ENCODE data around the gene NHSL1.

Gene NHSL1

GRCh38 chr6:138382498-138383265 is 116.6 kb downstream of the NHSL1 start:
- in situ Hi-C loops (cut with HindIII; ENCODE audit: low sequenced_read_pairs): no loop called here

DNA sequence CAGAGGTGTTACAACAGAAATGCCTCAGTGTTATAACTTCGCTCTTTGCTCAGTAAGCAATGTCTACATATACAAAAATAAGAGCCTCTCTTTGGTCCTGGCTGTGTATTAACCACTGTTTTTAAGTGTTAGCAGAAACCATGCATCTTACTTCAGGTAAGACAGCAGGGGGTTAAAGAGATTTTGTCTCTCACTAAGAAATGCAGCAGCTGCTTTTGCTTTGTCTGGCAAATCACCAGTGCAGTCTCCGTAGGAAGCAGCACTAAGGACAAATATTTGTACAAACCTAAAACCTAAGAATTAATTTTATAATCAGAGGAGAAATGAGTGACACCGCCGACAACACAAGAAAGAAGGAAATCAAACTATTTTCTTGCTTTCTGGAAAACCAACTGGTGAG is 120.8 kb downstream of the NHSL1 start:
- in situ Hi-C loops (cut with HindIII; ENCODE audit: low sequenced_read_pairs): no loop called here

DNA sequence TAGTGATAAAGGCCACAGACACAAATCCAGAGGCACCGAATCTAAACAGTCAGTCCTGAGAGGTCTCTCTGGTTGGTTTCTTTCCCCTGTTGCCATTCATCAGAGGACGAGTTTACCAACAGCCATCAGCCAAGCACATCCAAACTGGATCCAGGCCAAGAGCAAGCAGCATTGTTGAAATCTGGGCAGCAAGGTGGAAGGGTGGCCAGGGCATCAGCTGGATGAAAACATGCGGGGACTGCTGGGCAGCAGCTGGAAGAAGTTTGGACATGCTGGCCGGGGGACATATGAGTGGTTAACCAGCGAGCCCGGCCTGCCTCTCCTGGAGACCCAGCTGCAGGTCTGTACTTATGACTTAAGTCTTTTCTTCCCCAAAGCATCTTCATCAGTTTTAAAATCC is 121.5 kb downstream of the NHSL1 start, which contains the start of gene SMIM28:
Gene SMIM28, plus strand, starts transcription at position 62 of the 400 bp plus-strand sequence. Its CDS starts 168 bp downstream, at position 230.
- in situ Hi-C loops (cut with HindIII; ENCODE audit: low sequenced_read_pairs): no loop called here

DNA sequence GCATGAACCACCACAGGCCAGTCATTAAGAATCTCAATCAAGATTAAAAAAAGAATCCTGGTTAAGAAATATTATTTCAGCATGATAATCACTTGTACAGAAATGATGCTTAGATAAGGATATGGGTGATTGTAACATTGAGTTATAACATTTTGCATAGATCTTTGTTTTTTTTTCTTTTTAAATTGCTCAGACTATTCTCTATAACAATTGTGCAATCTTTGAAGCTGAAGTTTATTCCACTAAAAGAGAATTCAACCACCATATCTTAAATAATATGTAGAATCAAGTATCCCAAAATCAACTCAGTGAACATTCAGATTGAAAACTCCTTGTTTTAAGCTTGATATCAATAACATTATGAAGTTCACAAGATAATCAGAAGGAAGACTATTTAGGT is 122.3 kb downstream of the NHSL1 start:
- in situ Hi-C loops (cut with HindIII; ENCODE audit: low sequenced_read_pairs): no loop called here

GRCh38 chr6:138374815-138375214 is 124.5 kb downstream of the NHSL1 start:
- in situ Hi-C loops (cut with HindIII; ENCODE audit: low sequenced_read_pairs): no loop called here

DNA sequence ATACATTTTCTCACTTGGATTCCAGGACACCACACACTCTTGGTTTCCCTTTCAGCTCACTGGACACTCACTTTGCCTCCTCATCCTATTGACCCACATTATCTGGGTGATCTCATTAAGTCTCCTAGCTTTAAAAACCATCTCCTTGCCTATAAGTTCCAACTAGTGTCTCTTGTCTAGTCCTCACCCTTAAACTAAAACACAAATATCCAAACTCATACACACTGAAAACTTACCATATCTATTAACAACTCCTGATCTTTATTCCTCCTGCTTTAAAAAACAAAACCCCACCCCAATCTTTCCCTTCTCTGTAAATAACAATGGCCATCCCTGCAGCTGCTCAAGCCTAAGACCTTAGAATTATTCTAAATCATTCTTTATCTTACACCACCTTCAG is 125.1 kb downstream of the NHSL1 start:
- in situ Hi-C loops (cut with HindIII; ENCODE audit: low sequenced_read_pairs): no loop called here

DNA sequence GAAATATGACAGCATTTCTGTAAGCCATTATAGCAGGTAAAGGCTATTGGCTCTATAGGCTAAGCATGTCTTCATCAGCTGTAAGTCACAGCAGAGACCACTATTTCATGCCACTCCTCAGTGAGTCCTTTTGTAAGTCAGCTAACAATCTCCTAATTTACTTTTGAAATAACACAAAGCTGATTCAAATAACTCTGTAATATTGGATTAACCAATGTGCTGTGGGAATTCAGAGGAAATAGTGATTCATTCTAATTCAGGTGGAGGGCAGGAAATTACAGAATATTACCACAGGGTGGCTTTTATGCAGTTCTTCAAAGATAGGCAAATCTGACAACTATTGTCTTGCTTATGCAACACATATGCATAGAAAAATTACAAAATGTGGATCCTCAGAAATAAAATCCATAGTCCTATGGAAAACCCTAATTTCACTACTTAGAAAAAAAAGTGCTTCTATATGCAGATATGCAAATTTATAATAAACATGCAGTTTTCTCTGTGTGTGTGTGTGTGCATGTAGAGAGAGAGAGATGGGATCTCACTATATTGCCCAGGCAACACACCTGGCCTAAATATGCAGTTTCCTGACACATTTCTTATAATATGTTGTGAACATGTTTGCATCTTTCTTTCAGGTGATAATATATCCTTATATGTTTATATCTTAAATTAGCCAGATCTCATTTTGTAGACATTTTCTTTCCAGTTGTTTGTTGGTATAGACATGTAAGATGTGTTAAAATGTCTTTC is 126.4 kb downstream of the NHSL1 start:
- in situ Hi-C loops (cut with HindIII; ENCODE audit: low sequenced_read_pairs): no loop called here
